ENCODE data around the gene DIAPH1.

DIAPH1 gene

DNA sequence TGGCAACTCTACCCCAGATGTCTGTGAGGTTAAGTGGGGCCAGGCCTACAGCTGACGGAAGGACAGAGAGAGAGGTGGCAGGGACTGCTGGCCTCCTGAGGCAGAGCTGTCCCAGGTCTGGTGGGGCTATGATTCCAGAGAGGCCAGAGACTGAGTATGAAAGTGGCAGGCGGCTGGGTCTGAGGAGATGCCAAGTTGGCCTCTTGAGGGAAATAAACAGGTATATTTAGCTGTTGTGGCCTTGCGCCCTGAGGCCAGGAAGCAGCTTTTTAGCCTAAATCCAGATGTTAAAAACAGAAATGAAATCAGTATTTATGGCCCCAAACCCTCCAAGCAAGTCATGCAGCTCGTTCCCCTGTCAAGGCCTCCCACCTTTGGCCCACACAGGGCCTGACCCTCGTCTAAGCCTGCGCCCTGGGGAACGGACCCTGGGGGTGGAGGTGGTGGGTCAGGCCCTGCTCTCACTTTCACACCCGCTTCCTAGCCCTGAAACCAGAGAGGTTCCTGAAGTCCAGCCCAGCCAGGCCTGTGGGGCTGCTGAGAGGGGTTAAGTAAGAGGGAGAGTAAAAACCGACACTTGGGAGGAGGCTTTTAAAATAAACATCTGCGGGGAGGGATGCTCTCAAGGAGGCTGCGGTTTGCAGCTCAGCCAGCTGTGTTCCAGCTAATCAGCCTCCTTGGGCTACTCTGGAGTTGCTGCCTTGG lies 111.3 kb downstream of the DIAPH1 start:
- Histone ChIP-seq H2BK15ac (ENCODE audit: low read depth, poor library complexity, severe bottlenecking) (no peak overlapping the region), H3K14ac (ENCODE audit: low read length in 2 of 2) (no peak overlapping the region), H3K4me3 (ENCODE audit: insufficient read depth in 1 of 2, low read depth in 1 of 2, low read length in 2 of 2) (peak overlapping the region in 1 of 2 experiments; percentile 74), H2BK12ac (ENCODE audit: low read length in 2 of 2) (peak overlapping the region; percentile 20 to 96), H3K36me3 (ENCODE audit: control insufficient read depth in 1 of 2, insufficient read depth in 2 of 2, low read depth in 1 of 2, low read length in 2 of 2) (peaks cover 52 to 71% of the 10 kb centered on the region in 2 experiments), H3K9me3 (ENCODE audit: control insufficient read depth, low read length) (no peaks in the 10 kb centered on the region), H3K9ac (ENCODE audit: low read length) (peak overlapping the region; percentile 89), H3K23ac (ENCODE audit: low read length in 2 of 2) (peak overlapping the region in 1 of 2 experiments; percentile 85), H2AFZ (ENCODE audit: low read depth, low read length) (no peak overlapping the region), H4K8ac (ENCODE audit: low read length) (no peak overlapping the region), H3K4me2 (ENCODE audit: low read length, poor library complexity, severe bottlenecking) (peak overlapping the region; percentile 69), H3K4ac (ENCODE audit: low read depth in 1 of 2, low read length in 2 of 2) (peak overlapping the region in 1 of 2 experiments; percentile 61), H3K27me3 (ENCODE audit: control insufficient read depth in 1 of 2, insufficient read depth in 1 of 2, low read length in 2 of 2) (no peaks in the 10 kb centered on the region), H3K79me1 (replicated peaks; ENCODE audit: low read length, poor library complexity, severe bottlenecking) (peaks cover 36% of the 10 kb centered on the region), H3K18ac (ENCODE audit: low read depth in 1 of 2, low read length in 2 of 2) (peak overlapping the region; percentile 1 to 89), H3K4me1 (ENCODE audit: control insufficient read depth, insufficient read depth, low read depth, low read length) (peaks cover 39% of the 10 kb centered on the region), H3K27ac (ENCODE audit: low read length, poor library complexity, severe bottlenecking) (peak overlapping the region; percentile 95), H2AK5ac (ENCODE audit: low read length, severe bottlenecking) (peak overlapping the region; percentile 87), H4K91ac (ENCODE audit: low read length) (no peak overlapping the region), H2BK120ac (ENCODE audit: low read depth, low read length) (no peak overlapping the region), H2BK5ac (ENCODE audit: low read depth, low read length, poor library complexity, severe bottlenecking) (peak overlapping the region; percentile 98)
- 4% methylated on average over 10 of the region's 11 CpGs for WGBS
- DNase-seq: peak; percentile 96

DNA sequence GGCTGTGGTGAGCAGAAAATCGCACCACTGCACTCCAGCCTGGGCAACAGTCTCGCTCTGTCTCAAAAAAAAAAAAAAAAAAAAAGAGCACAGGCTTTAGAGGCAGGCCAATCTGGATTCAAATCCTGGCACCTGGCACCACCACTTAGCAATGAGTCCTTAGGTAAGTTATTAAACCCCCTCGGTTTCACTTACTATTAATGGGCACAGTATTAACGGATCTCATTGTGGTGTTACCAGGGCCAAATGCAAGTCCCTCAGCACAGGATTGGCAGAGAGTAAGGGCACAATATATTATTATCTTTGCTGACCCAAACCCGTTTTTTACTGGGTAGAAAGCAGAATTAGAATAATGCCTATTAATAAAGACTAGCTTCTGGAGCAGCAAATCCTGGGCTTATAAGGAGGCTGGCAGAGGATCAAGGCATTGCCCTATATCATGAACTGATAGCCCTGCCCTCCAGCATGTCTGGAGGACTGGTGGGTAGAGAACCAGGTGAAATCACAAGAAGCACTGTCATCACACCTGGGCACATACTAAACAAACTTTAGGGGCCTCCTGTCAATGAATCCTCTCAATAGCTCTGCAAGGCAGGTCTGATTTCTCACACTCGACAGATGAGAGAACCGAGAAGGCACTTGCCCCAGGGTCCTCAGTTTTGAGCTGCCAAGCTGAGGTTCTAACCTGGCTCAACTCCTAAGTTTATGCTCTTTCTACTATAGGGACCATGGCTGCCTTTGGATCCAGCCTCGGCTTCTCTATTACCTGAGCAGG lies 112.2 kb downstream of the DIAPH1 start:
- no peak overlapping the region for H3K4me3 ChIP-seq (ENCODE audit: insufficient read depth in 1 of 2, low read depth in 1 of 2, low read length in 2 of 2)
- no peak for DNase-seq
- peaks cover 49 to 73% of the 10 kb centered on the region in 2 experiments for H3K36me3 ChIP-seq (ENCODE audit: control insufficient read depth in 1 of 2, insufficient read depth in 2 of 2, low read depth in 1 of 2, low read length in 2 of 2)
- H2BK5ac ChIP-seq (ENCODE audit: low read depth, low read length, poor library complexity, severe bottlenecking): no peak overlapping the region
- no peak overlapping the region for H3K23ac ChIP-seq (ENCODE audit: low read length in 2 of 2)
- H4K91ac ChIP-seq (ENCODE audit: low read length): no peak overlapping the region
- H4K8ac ChIP-seq (ENCODE audit: low read length): no peak overlapping the region
- H3K27me3 ChIP-seq (ENCODE audit: control insufficient read depth in 1 of 2, insufficient read depth in 1 of 2, low read length in 2 of 2): no peaks in the 10 kb centered on the region
- peak overlapping the region; percentile 89 for H3K9ac ChIP-seq (ENCODE audit: low read length)
- no peak overlapping the region for H2BK15ac ChIP-seq (ENCODE audit: low read depth, poor library complexity, severe bottlenecking)
- peak overlapping the region; percentile 24 to 34 for H3K18ac ChIP-seq (ENCODE audit: low read depth in 1 of 2, low read length in 2 of 2)
- H3K4ac ChIP-seq (ENCODE audit: low read depth in 1 of 2, low read length in 2 of 2): peak overlapping the region; percentile 13 to 15
- H3K79me1 ChIP-seq (replicated peaks; ENCODE audit: low read length, poor library complexity, severe bottlenecking): peaks cover 37% of the 10 kb centered on the region
- no peaks in the 10 kb centered on the region for H3K9me3 ChIP-seq (ENCODE audit: control insufficient read depth, low read length)
- peak overlapping the region; percentile 84 for H2AK5ac ChIP-seq (ENCODE audit: low read length, severe bottlenecking)
- H3K27ac ChIP-seq (ENCODE audit: low read length, poor library complexity, severe bottlenecking): peak overlapping the region; percentile 95
- WGBS: 90% methylated on average over 8 of the region's 8 CpGs
- H3K14ac ChIP-seq (ENCODE audit: low read length in 2 of 2): no peak overlapping the region
- H2BK120ac ChIP-seq (ENCODE audit: low read depth, low read length): no peak overlapping the region
- no peak overlapping the region for H3K4me2 ChIP-seq (ENCODE audit: low read length, poor library complexity, severe bottlenecking)
- no peak overlapping the region for H2BK12ac ChIP-seq (ENCODE audit: low read length in 2 of 2)
- H2AFZ ChIP-seq (ENCODE audit: low read depth, low read length): no peak overlapping the region
- H3K4me1 ChIP-seq (ENCODE audit: control insufficient read depth, insufficient read depth, low read depth, low read length): peaks cover 35% of the 10 kb centered on the region

DNA sequence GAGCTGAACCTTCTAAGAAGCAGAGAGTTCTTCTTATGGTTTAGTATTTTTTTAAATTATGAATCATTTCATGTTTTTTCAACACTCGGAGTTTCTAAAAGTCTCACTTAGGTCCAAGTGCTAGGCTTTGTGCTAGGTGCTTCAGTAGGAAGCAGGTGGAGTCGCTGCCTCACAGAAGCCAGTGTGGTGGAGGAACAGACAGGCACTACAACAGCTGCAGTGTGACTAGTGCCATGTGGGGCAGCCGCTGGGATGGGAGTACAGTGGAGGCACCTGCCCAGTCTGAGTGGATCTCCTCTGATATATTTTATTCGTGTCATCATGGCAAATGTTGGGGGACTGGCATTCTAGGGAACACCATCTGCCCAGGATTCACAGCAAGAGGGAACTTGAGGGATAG lies 114.6 kb downstream of the DIAPH1 start:
- Histone ChIP-seq H3K79me1 (replicated peaks; ENCODE audit: low read length, poor library complexity, severe bottlenecking) (peaks cover 37% of the 10 kb centered on the region), H3K27me3 (ENCODE audit: control insufficient read depth in 1 of 2, insufficient read depth in 1 of 2, low read length in 2 of 2) (no peaks in the 10 kb centered on the region), H2BK120ac (ENCODE audit: low read depth, low read length) (no peak overlapping the region), H3K9ac (ENCODE audit: low read length) (no peak overlapping the region), H2BK5ac (ENCODE audit: low read depth, low read length, poor library complexity, severe bottlenecking) (no peak overlapping the region), H3K23ac (ENCODE audit: low read length in 2 of 2) (no peak overlapping the region), H3K9me3 (ENCODE audit: control insufficient read depth, low read length) (no peaks in the 10 kb centered on the region), H2AFZ (ENCODE audit: low read depth, low read length) (no peak overlapping the region), H2BK15ac (ENCODE audit: low read depth, poor library complexity, severe bottlenecking) (no peak overlapping the region), H3K18ac (ENCODE audit: low read depth in 1 of 2, low read length in 2 of 2) (no peak overlapping the region), H3K4me2 (ENCODE audit: low read length, poor library complexity, severe bottlenecking) (no peak overlapping the region), H3K36me3 (ENCODE audit: control insufficient read depth in 1 of 2, insufficient read depth in 2 of 2, low read depth in 1 of 2, low read length in 2 of 2) (peaks cover 30 to 70% of the 10 kb centered on the region in 2 experiments), H3K4ac (ENCODE audit: low read depth in 1 of 2, low read length in 2 of 2) (no peak overlapping the region), H4K91ac (ENCODE audit: low read length) (no peak overlapping the region), H3K4me1 (ENCODE audit: control insufficient read depth, insufficient read depth, low read depth, low read length) (peaks cover 23% of the 10 kb centered on the region), H2BK12ac (ENCODE audit: low read length in 2 of 2) (no peak overlapping the region), H3K14ac (ENCODE audit: low read length in 2 of 2) (no peak overlapping the region), H4K8ac (ENCODE audit: low read length) (no peak overlapping the region), H3K4me3 (ENCODE audit: insufficient read depth in 1 of 2, low read depth in 1 of 2, low read length in 2 of 2) (no peak overlapping the region), H2AK5ac (ENCODE audit: low read length, severe bottlenecking) (no peak overlapping the region), H3K27ac (ENCODE audit: low read length, poor library complexity, severe bottlenecking) (no peak overlapping the region)
- DNase-seq: no peak
- over 99% methylated on average over 4 of the region's 4 CpGs for WGBS

- H3K27me3 ChIP-seq (ENCODE audit: control insufficient read depth in 1 of 2, insufficient read depth in 1 of 2, low read length in 2 of 2): no peaks in the 10 kb centered on the region
- no peak overlapping the region for H3K23ac ChIP-seq (ENCODE audit: low read length in 2 of 2)
- no peak overlapping the region for H2BK12ac ChIP-seq (ENCODE audit: low read length in 2 of 2)
- no peak overlapping the region for H2BK120ac ChIP-seq (ENCODE audit: low read depth, low read length)
- no peak overlapping the region for H4K8ac ChIP-seq (ENCODE audit: low read length)
- peaks cover 32 to 73% of the 10 kb centered on the region in 2 experiments for H3K36me3 ChIP-seq (ENCODE audit: control insufficient read depth in 1 of 2, insufficient read depth in 2 of 2, low read depth in 1 of 2, low read length in 2 of 2)
- H3K27ac ChIP-seq (ENCODE audit: low read length, poor library complexity, severe bottlenecking): no peak overlapping the region
- no peak for DNase-seq
- no peak overlapping the region for H2BK5ac ChIP-seq (ENCODE audit: low read depth, low read length, poor library complexity, severe bottlenecking)
- no peak overlapping the region for H2AFZ ChIP-seq (ENCODE audit: low read depth, low read length)
- H3K4me2 ChIP-seq (ENCODE audit: low read length, poor library complexity, severe bottlenecking): no peak overlapping the region
- no peak overlapping the region for H4K91ac ChIP-seq (ENCODE audit: low read length)
- H3K4me3 ChIP-seq (ENCODE audit: insufficient read depth in 1 of 2, low read depth in 1 of 2, low read length in 2 of 2): no peak overlapping the region
- no peak overlapping the region for H2BK15ac ChIP-seq (ENCODE audit: low read depth, poor library complexity, severe bottlenecking)
- 93% methylated on average over 2 of the region's 2 CpGs for WGBS
- no peak overlapping the region for H3K9ac ChIP-seq (ENCODE audit: low read length)
- H3K4ac ChIP-seq (ENCODE audit: low read depth in 1 of 2, low read length in 2 of 2): no peak overlapping the region
- H3K4me1 ChIP-seq (ENCODE audit: control insufficient read depth, insufficient read depth, low read depth, low read length): peaks cover 22% of the 10 kb centered on the region
- no peak overlapping the region for H3K18ac ChIP-seq (ENCODE audit: low read depth in 1 of 2, low read length in 2 of 2)
- H3K9me3 ChIP-seq (ENCODE audit: control insufficient read depth, low read length): no peaks in the 10 kb centered on the region
- H2AK5ac ChIP-seq (ENCODE audit: low read length, severe bottlenecking): no peak overlapping the region
- peaks cover 40% of the 10 kb centered on the region for H3K79me1 ChIP-seq (replicated peaks; ENCODE audit: low read length, poor library complexity, severe bottlenecking)
- no peak overlapping the region for H3K14ac ChIP-seq (ENCODE audit: low read length in 2 of 2)
Observed at GRCh38 chr5:141503681-141504080, 115.1 kb downstream of the DIAPH1 start.

All from mesenchymal stem cell (in vitro differentiated cells and primary cell).